ENCODE measurements around the gene SMURF2. TPM values are rescaled to one million over a fixed set of nuclear protein-coding genes. Genes with fewer than 3 reads are reported as not detected.

SMURF2 gene
- total and polyA plus RNA-seq, 9 of the 15 experiments (the other 6 are each of a cell fraction or from before 2014, with no cell fraction given), result 3.8 to 22.0 (median 14.8) TPM

DNA sequence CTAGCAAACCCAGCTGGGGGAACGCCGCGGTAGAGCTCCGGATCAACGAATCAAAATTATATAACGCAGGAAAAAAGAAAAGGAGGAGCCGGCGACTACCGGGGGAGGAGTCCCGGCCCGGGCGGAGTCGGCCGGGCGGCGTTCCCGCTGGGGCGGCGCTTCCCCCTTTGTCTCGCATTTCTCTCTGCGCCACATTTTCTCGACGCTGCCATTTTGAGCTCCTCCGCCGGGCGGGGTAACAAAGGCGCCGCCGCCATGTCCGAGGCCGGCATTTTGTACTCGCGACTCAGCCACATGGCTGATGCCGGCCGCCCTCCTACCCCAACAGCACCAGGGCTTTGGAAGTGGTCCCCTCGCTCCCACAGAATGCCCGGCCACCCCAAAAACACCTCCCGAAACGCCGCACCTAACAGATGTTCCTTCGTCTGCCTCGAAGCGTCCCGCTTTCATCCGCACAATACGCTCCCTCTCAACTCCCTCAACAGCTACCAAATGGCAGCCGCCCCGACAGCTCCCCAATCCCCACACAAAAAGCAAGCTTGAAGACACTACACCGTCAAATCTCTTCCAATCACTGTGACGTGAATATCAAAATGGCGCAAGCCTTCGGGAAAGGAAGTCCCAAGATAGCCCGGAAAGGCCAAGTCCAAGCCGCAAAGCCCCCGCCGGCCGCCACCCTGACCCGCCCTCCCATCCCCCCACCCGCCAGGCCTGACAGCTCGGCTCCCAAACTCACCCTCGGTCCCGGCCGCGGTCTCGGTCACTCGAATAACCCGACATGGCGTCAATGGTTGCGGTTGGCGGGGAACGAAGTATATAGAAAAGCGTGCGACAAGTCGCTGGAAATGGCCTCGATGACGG lies 156.5 kb downstream of the SMURF2 start (continued):
- no peak for TF ChIP-seq CHD7 (IDR thresholded peaks at IDR 0.05; ENCODE audit: low read depth, low read length)
- no peak for TF ChIP-seq POLR3G (IDR thresholded peaks at IDR 0.05; ENCODE audit: extremely low read depth, insufficient read length, insufficient replicate concordance)
- peak; percentile 37 for TF ChIP-seq KAT7 (CRISPR knock-in tag; IDR thresholded peaks at IDR 0.05; ENCODE audit: borderline replicate concordance)
- peak; percentile 77 for TF ChIP-seq SAP30 (IDR thresholded peaks at IDR 0.05; ENCODE audit: borderline replicate concordance, insufficient read depth, low read depth, low read length, poor library complexity, severe bottlenecking)
- TF ChIP-seq GTF2B (IDR thresholded peaks at IDR 0.05; ENCODE audit: extremely low read depth, insufficient read length), result peak; percentile 48
- TF ChIP-seq MEF2D (tag; conservative IDR thresholded peaks at IDR 0.05; ENCODE audit: low read depth), result 0 out of 2 replicates have a peak, but pooled peaks have one; percentile 21
- TF ChIP-seq, protein P1, sequence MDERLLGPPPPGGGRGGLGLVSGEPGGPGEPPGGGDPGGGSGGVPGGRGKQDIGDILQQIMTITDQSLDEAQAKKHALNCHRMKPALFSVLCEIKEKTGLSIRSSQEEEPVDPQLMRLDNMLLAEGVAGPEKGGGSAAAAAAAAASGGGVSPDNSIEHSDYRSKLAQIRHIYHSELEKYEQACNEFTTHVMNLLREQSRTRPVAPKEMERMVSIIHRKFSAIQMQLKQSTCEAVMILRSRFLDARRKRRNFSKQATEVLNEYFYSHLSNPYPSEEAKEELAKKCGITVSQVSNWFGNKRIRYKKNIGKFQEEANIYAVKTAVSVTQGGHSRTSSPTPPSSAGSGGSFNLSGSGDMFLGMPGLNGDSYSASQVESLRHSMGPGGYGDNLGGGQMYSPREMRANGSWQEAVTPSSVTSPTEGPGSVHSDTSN (CRISPR knock-in tag; IDR thresholded peaks at IDR 0.05; ENCODE audit: low read depth), result no peak
- TF ChIP-seq, protein P1 (tag; conservative IDR thresholded peaks at IDR 0.05; ENCODE audit: low read depth), result no peak
- peak; percentile 48 for TF ChIP-seq HNRNPLL (IDR thresholded peaks at IDR 0.05; ENCODE audit: low read depth, low read length, poor library complexity, severe bottlenecking)

All from K562 (cell line).